Jurkat, Clone E6-1 (cell line): Measurements from ENCODE around the gene DPPA3.
"Not testable (repeated sequence)": the region's sequence is repeated elsewhere in the genome, so short reads cannot be mapped to it uniquely, and the experiment has no call there.

ENCODE experiments used
- DNase-seq: peaks from one replicate; pipeline ENCODE4 v3.0.0-alpha.2; 2011; ENCODE audit warnings: low read depth, low spot score
- H3K4me3 ChIP-seq: 2 replicates; pipeline ENCODE4 v1.5.1; 2011; ENCODE audit warnings: mild to moderate bottlenecking, low read length, control low read depth, moderate library complexity

DPPA3 gene

GRCh38 chr12:7719946-7720730, 8.9 kb downstream of the DPPA3 start:
- no peak overlapping the region for H3K4me3 ChIP-seq
- no peak for DNase-seq

DNA sequence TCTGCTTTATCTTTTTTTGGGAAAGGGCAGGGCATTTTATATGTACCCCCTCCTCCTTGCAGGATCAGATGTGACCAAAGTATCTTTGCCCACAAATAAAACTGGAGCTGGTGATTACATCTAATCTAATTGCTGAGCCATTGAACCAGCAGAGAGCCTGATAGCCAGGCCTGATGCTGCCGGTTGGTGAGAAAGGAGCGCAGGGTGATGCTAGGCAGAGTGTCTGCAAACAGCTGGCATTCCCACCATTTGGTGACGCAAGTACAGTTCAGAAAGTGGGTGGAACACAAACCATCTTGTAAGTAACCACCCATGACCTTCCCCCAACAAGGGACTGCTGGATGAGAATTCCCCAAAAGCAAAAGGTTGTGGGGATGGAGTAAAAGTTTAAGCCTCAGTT, 12.7 kb downstream of the DPPA3 start:
- H3K4me3 ChIP-seq: no peak overlapping the region
- DNase-seq: no peak

- DNase-seq: no peak
- no peak overlapping the region for H3K4me3 ChIP-seq
Observed at GRCh38 chr12:7729746-7730145, 18.5 kb downstream of the DPPA3 start.

- H3K4me3 ChIP-seq, DNase-seq: not testable (repeated sequence)
Observed at GRCh38 chr12:7730984-7731383, 19.8 kb downstream of the DPPA3 start.

DNA sequence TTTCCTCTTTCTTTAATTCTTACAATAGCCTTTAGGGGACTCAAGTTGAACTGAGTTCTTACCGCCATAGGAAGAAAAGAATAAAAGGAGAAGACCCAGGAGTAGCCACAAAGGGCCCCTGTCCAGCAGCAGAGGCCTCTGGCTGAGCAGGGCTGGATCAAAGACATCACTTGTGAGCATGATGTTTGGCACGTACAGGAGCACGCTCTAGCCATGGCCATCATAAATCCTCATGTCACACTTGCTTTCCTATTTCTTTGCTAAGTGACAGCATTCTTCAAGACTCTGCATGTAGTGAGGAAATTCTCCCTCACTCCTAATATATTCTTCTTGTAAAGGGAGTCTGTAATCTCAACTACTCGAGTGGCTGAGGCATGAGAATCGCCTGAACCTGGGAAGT, 20.3 kb downstream of the DPPA3 start:
- H3K4me3 ChIP-seq: no peak overlapping the region
- DNase-seq: no peak

- DNase-seq: no peak
- H3K4me3 ChIP-seq: no peak overlapping the region
Observed at GRCh38 chr12:7732993-7733392, 21.8 kb downstream of the DPPA3 start.

GRCh38 chr12:7747246-7747645, 36.0 kb downstream of the DPPA3 start, which contains the start of gene CLEC4C:
Gene CLEC4C (minus strand): TSS chr12:7747375. CDS start chr12:7747348, 27 bp downstream.
- no peak within 1 kb of the TSS for H3K4me3 ChIP-seq
- no peak for DNase-seq

DNA sequence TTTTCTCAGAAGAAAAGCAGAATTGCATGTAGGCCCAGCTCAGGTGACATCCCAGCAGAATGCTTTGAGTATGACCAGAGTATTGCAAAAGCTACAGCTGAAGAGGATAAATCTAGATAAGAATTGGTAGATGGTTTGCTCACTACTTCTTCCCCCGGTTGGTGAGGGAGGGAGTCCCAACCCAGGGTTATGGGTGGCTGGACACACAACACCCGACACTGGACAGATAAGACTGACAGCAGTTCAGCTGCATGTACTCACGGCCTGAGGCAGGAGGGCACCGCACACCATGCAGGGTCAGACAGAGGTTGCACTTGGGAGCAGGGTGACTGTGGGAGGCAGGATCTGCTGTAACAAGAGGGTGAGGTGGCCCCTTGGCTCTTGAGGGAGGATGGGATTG, 37.6 kb downstream of the DPPA3 start:
- no peak for DNase-seq
- no peak overlapping the region for H3K4me3 ChIP-seq

GRCh38 chr12:7749442-7749841, 38.2 kb downstream of the DPPA3 start:
- DNase-seq: no peak
- H3K4me3 ChIP-seq: no peak overlapping the region

DNA sequence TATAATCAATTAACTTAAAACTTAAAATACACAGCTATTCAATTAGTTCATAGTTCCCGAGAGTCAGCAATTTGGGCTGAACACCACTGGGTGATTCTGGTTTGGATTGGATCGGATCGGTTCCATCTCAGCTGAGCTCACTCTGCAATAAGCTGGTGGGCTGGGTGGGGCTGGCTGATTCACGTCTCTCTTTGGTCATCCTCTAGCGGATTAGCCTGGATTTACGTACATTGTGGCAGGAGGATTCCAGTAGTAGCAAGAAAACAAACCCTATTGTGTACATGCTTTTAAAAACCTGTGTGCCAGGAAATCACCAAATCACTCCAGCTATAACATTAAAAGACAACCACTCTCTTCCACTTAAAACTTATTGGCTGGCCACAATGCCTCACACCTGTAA, 39.1 kb downstream of the DPPA3 start:
- DNase-seq: no peak
- H3K4me3 ChIP-seq: no peak overlapping the region

DNA sequence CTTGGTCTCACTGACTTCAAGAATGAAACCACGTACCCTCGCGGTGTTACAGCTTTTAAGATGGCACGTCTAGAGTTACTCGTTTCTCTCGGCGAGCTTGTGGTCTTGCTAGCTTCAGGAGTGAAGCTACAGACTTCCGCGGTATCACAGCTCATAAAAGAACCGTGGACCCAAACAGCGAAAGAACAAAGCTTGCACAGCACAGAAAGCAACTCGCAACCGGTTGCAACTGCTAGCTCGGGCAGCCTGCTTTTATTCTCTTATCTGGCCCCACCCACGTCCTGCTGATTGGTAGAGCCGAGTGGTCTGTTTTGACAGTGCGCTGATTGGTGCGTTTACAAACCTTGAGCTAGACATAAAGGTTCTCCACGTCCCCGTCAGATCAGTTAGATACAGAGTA, 40.2 kb downstream of the DPPA3 start:
- no peak for DNase-seq
- H3K4me3 ChIP-seq: no peak overlapping the region

- DNase-seq, H3K4me3 ChIP-seq: not testable (repeated sequence)
Observed at GRCh38 chr12:7751941-7752922, 41.0 kb downstream of the DPPA3 start.

GRCh38 chr12:7755668-7756067, 44.4 kb downstream of the DPPA3 start:
- not testable (repeated sequence) for H3K4me3 ChIP-seq, DNase-seq

GRCh38 chr12:7756993-7757392, 45.8 kb downstream of the DPPA3 start:
- H3K4me3 ChIP-seq: no peak overlapping the region
- no peak for DNase-seq

DNA sequence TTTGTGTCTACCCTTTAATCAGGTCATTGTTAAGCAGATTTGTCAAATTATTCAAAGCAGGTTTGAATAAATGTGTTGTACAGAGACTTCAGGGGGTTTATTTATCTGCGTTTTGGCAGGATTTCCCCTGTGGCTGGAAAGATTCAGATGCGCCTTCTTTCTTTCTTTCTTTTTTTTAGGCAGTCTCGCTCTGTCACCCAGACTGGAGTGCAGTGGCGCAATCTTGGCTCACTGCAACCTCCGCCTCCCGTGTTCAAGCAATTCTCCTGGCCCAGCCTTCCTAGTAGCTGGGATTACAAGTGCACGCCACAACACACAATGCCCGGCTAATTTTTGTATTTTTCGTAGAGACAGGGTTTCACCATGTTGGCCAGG, 47.5 kb downstream of the DPPA3 start:
- no peak overlapping the region for H3K4me3 ChIP-seq
- DNase-seq: no peak
